HEK293 (cell line): ENCODE measurements around the gene PEX6.

Experiments
- CTCF ChIA-PET: fragments of 350-600 bp; formaldehyde crosslinking; extraction: SDS; loops from one replicate; lab custom pipeline; 2021; ENCODE audit warnings: antibody characterized with exemption; lab: Yijun Ruan, JAX
- POLR2A ChIA-PET: fragments of 300-600 bp; formaldehyde crosslinking; extraction: SDS; loops from one replicate; lab custom pipeline; 2020; ENCODE audit warnings: antibody characterized with exemption, inconsistent platforms; lab: Yijun Ruan, JAX
- H3K27ac ChIP-seq: fragments of 200-500 bp; sonication (Bioruptor generic); 2 replicates; pipeline ENCODE4 v1.5.1; 2014; ENCODE audit warnings: low read depth, low read length, control low read depth, inconsistent platforms; ENCODE audit errors: extremely low read depth
- H3K36me3 ChIP-seq, 2 experiments: fragments of 200-500 bp in 1 of 2; sonication (Bioruptor generic) in 1 of 2; 1 replicate in 1 of 2; 2 replicates in 1 of 2; pipeline ENCODE4 v1.5.1; 2014 to 2017; ENCODE audit warnings: inconsistent platforms in 2 of 2, low read length in 2 of 2; ENCODE audit not compliant: control insufficient read depth in 2 of 2, insufficient read depth in 1 of 2
- H3K4me1 ChIP-seq: fragments of 200-500 bp; sonication (Bioruptor generic); 2 replicates; pipeline ENCODE4 v1.5.1; 2014; ENCODE audit warnings: mild to moderate bottlenecking, low read length, inconsistent platforms; ENCODE audit not compliant: control insufficient read depth, insufficient read depth
- H3K4me3 ChIP-seq: 2 replicates; pipeline ENCODE4 v1.5.1; 2011; ENCODE audit warnings: low read depth, mild to moderate bottlenecking, control low read depth, low read length, moderate library complexity
- H3K9me3 ChIP-seq: fragments of 200-500 bp; sonication (Bioruptor generic); 2 replicates; pipeline ENCODE4 v1.5.1; 2014; ENCODE audit warnings: low read depth, low read length, inconsistent platforms; ENCODE audit not compliant: control insufficient read depth, insufficient read depth
- BCL11B ChIP-seq: fragments of 450-650 bp; formaldehyde crosslinking; IDR thresholded peaks from 2 replicates; pipeline ENCODE4 v1.5.1; 2016; ENCODE audit warnings: low read depth, missing biosample characterization, missing genetic modification characterization
- GLI2 ChIP-seq: fragments of 450-650 bp; formaldehyde crosslinking; IDR thresholded peaks from 2 replicates; pipeline ENCODE4; 2017; ENCODE audit warnings: missing biosample characterization, missing genetic modification characterization, low read depth, borderline replicate concordance
- MZF1 ChIP-seq: fragments of 450-650 bp; formaldehyde crosslinking; IDR thresholded peaks from 2 replicates; pipeline ENCODE4 v1.5.1; 2017; ENCODE audit warnings: missing biosample characterization, missing genetic modification characterization, borderline replicate concordance
- SCRT2 ChIP-seq: fragments of 450-650 bp; formaldehyde crosslinking; IDR thresholded peaks from 2 replicates; pipeline ENCODE4 v1.5.1; 2016; ENCODE audit warnings: missing biosample characterization, missing genetic modification characterization
- SP7 ChIP-seq: fragments of 450-650 bp; formaldehyde crosslinking; IDR thresholded peaks from 2 replicates; pipeline ENCODE4 v1.5.1; 2016; ENCODE audit warnings: missing biosample characterization, missing genetic modification characterization
- ZBTB17 ChIP-seq: fragments of 450-650 bp; formaldehyde crosslinking; IDR thresholded peaks from 2 replicates; pipeline ENCODE4 v1.5.1; 2016; ENCODE audit warnings: missing biosample characterization, missing genetic modification characterization
- ZNF10 ChIP-seq: fragments of 450-650 bp; formaldehyde crosslinking; IDR thresholded peaks from 2 replicates; pipeline ENCODE4 v1.5.1; 2017; ENCODE audit warnings: missing biosample characterization, missing genetic modification characterization
- ZNF138 ChIP-seq: fragments of 450-650 bp; formaldehyde crosslinking; IDR thresholded peaks from 2 replicates; pipeline ENCODE4 v1.5.1; 2016; ENCODE audit warnings: missing biosample characterization, missing genetic modification characterization, borderline replicate concordance
- ZNF140 ChIP-seq: fragments of 450-650 bp; formaldehyde crosslinking; IDR thresholded peaks from 2 replicates; pipeline ENCODE4 v1.5.1; 2016; ENCODE audit warnings: missing biosample characterization, missing genetic modification characterization
- ZNF223 ChIP-seq: fragments of 450-650 bp; formaldehyde crosslinking; IDR thresholded peaks from 2 replicates; pipeline ENCODE4 v1.5.1; 2016; ENCODE audit warnings: missing biosample characterization, missing genetic modification characterization
- ZNF266 ChIP-seq: fragments of 450-650 bp; formaldehyde crosslinking; IDR thresholded peaks from 2 replicates; pipeline ENCODE4 v1.5.1; 2016; ENCODE audit warnings: missing biosample characterization, missing genetic modification characterization, low read depth
- ZNF292 ChIP-seq: fragments of 450-650 bp; formaldehyde crosslinking; IDR thresholded peaks from 2 replicates; pipeline ENCODE4 v1.5.1; 2016; ENCODE audit warnings: low read depth, missing biosample characterization, missing genetic modification characterization, borderline replicate concordance
- ZNF433 ChIP-seq: fragments of 450-650 bp; formaldehyde crosslinking; IDR thresholded peaks from 2 replicates; pipeline ENCODE4 v1.5.1; 2016; ENCODE audit warnings: missing biosample characterization, missing genetic modification characterization, low read depth
- ZNF610 ChIP-seq: fragments of 450-650 bp; formaldehyde crosslinking; IDR thresholded peaks from 2 replicates; pipeline ENCODE4 v1.5.1; 2016; ENCODE audit warnings: missing biosample characterization, missing genetic modification characterization, borderline replicate concordance
- ZNF626 ChIP-seq: fragments of 450-650 bp; sonication (Bioruptor Pico); formaldehyde crosslinking; IDR thresholded peaks from 2 replicates; pipeline ENCODE4 v1.5.1; 2018; ENCODE audit warnings: missing biosample characterization, missing genetic modification characterization, inconsistent platforms
- ZNF654 ChIP-seq: fragments of 450-650 bp; formaldehyde crosslinking; IDR thresholded peaks from 2 replicates; pipeline ENCODE4 v1.5.1; 2016; ENCODE audit warnings: low read depth, missing biosample characterization, missing genetic modification characterization
- ZNF658 ChIP-seq: fragments of 450-650 bp; formaldehyde crosslinking; IDR thresholded peaks from 2 replicates; pipeline ENCODE4; 2016; ENCODE audit warnings: missing biosample characterization, missing genetic modification characterization
- TF ChIP-seq, protein P1 (sequence below): fragments of 450-650 bp; formaldehyde crosslinking; IDR thresholded peaks from 2 replicates; pipeline ENCODE4 v1.5.1; 2017; ENCODE audit warnings: missing biosample characterization, missing genetic modification characterization
- TF ChIP-seq, protein P2 (sequence below): fragments of 450-650 bp; formaldehyde crosslinking; IDR thresholded peaks from 2 replicates; pipeline ENCODE4 v1.5.1; 2016; ENCODE audit warnings: missing biosample characterization, missing genetic modification characterization

PEX6 gene

DNA sequence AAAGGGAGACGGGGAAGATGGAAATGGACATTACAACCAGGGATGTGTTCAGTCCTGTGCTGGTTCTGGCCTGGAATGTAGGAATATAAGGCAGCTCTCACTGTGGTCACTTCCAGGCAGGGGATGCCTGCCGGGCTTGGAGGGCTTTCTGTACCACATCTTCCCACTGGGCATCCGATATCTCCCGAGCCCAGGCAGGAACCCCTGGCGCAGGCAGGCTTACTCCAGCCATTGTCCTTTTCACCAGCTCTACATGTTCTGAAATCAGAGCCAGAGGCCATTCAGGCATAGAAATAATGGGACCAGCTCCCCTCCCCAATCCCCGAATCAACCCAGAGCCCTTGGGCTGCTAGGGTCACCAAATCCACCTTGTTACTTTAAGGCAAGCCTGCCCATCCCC is 33.4 kb upstream of the PEX6 start:
- Histone ChIP-seq H3K27ac (0 out of 2 replicates have a peak overlapping the region, but pooled peaks have one; percentile 76), H3K4me1 (peaks cover 12% of the 10 kb centered on the region), H3K9me3 (no peaks in the 10 kb centered on the region), H3K36me3 (peaks cover 26 to 71% of the 10 kb centered on the region in 2 experiments), H3K4me3 (peak overlapping the region; percentile 1; the same call in 1 of the 2 replicates)
- POLR2A ChIA-PET, result interaction anchor here (1.1 to 4.6 kb wide), 10 partner anchors 9 to 83 kb away, joined by 3 to 66 read pairs (median 36); partner anchors contain the start of genes CNPY3, CUL7, PEX6 and PPP2R5D
- CTCF ChIA-PET, result interaction anchor here (2.6 kb wide), 1 partner anchor 131 kb away, joined by 14 read pairs; no protein-coding TSS in a partner anchor
- no peak for TF ChIP-seq BCL11B
- TF ChIP-seq ZNF138 (tag by site-specific recombination), result no peak
- TF ChIP-seq, protein P1, sequence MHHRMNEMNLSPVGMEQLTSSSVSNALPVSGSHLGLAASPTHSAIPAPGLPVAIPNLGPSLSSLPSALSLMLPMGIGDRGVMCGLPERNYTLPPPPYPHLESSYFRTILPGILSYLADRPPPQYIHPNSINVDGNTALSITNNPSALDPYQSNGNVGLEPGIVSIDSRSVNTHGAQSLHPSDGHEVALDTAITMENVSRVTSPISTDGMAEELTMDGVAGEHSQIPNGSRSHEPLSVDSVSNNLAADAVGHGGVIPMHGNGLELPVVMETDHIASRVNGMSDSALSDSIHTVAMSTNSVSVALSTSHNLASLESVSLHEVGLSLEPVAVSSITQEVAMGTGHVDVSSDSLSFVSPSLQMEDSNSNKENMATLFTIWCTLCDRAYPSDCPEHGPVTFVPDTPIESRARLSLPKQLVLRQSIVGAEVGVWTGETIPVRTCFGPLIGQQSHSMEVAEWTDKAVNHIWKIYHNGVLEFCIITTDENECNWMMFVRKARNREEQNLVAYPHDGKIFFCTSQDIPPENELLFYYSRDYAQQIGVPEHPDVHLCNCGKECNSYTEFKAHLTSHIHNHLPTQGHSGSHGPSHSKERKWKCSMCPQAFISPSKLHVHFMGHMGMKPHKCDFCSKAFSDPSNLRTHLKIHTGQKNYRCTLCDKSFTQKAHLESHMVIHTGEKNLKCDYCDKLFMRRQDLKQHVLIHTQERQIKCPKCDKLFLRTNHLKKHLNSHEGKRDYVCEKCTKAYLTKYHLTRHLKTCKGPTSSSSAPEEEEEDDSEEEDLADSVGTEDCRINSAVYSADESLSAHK (tag by site-specific recombination), result no peak
- TF ChIP-seq ZNF626 (tag by site-specific recombination), result no peak
- TF ChIP-seq ZNF658 (tag by site-specific recombination), result no peak
- no peak for TF ChIP-seq ZNF433
- TF ChIP-seq ZNF140, result no peak
- no peak for TF ChIP-seq SCRT2 (tag by site-specific recombination)
- no peak for TF ChIP-seq ZNF266
- TF ChIP-seq ZNF610 (tag by site-specific recombination), result no peak
- TF ChIP-seq SP7 (tag by site-specific recombination), result no peak
- no peak for TF ChIP-seq GLI2 (tag by site-specific recombination)

DNA sequence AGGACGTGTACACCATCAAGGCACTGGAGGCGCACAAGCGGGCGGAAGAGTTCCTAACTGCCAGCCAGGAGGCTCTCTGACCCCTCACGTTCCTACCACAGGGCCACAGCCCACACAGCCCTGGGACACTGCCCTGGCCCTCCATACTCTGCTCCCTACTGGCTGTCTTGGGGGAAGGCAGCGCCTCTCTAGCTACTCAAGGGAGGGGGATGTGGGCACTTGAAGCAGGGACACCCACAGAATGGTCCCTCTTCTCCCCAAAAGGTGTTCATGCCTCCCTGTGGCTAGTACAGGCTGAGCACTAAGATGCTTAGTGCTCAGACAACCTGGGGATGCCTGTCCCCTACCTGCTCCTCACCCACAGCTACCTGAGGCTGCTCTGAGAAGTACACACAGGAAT is 32.2 kb upstream of the PEX6 start:
- Histone ChIP-seq H3K36me3 (peaks cover 31 to 72% of the 10 kb centered on the region in 2 experiments), H3K9me3 (no peaks in the 10 kb centered on the region), H3K4me3 (no peak overlapping the region), H3K4me1 (peaks cover 12% of the 10 kb centered on the region), H3K27ac (no peak overlapping the region)
- CTCF ChIA-PET, result interaction anchor here (0.6 to 4.5 kb wide), 7 partner anchors 9 to 134 kb away, joined by 3 to 30 read pairs (median 4); partner anchors contain the start of genes PPP2R5D and RRP36
- TF ChIP-seq MZF1 (peak; percentile 77; the same call in 1 of the 2 replicates), ZNF292 (tag by site-specific recombination) (no peak)
- POLR2A ChIA-PET, result interaction anchor here (1.0 to 1.6 kb wide), 5 partner anchors 10 to 132 kb away, joined by 3 to 10 read pairs (median 4); partner anchors contain the start of genes CNPY3, PPP2R5D and RRP36

DNA sequence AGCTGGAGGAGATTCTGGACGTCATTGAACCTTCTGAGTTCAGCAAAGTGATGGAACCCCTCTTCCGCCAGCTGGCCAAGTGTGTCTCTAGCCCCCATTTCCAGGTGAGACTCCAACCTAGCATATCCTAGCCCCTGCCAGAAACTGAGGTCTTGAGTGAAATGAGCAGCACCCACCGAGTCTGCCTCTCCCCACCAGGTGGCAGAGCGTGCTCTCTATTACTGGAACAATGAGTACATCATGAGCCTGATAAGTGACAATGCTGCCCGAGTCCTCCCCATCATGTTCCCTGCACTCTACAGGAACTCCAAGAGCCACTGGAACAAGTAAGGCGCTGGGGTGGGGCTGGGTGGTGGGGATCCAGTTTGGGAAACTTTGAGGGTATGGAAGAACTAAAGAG is 30.1 kb upstream of the PEX6 start:
- TF ChIP-seq ZNF654 (tag by site-specific recombination) (peak; percentile 49), ZNF223 (tag by site-specific recombination) (no peak), ZNF10 (tag by site-specific recombination) (peak; percentile 39; the same call in 1 of the 2 replicates), ZBTB17 (tag by site-specific recombination) (peak; percentile 56; the same call in 1 of the 2 replicates)
- TF ChIP-seq, protein P2, sequence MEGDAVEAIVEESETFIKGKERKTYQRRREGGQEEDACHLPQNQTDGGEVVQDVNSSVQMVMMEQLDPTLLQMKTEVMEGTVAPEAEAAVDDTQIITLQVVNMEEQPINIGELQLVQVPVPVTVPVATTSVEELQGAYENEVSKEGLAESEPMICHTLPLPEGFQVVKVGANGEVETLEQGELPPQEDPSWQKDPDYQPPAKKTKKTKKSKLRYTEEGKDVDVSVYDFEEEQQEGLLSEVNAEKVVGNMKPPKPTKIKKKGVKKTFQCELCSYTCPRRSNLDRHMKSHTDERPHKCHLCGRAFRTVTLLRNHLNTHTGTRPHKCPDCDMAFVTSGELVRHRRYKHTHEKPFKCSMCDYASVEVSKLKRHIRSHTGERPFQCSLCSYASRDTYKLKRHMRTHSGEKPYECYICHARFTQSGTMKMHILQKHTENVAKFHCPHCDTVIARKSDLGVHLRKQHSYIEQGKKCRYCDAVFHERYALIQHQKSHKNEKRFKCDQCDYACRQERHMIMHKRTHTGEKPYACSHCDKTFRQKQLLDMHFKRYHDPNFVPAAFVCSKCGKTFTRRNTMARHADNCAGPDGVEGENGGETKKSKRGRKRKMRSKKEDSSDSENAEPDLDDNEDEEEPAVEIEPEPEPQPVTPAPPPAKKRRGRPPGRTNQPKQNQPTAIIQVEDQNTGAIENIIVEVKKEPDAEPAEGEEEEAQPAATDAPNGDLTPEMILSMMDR, result peak; percentile 73
- ChIA-PET POLR2A (interaction anchor here (0.6 to 1.5 kb wide), 5 partner anchors 21 to 50 kb away, joined by 3 to 7 read pairs (median 4); partner anchors contain the start of genes CUL7, KLC4, MRPL2 and PPP2R5D), CTCF (interaction anchor here (1.0 to 4.5 kb wide), 5 partner anchors 11 to 134 kb away, joined by 3 to 30 read pairs (median 10); partner anchors contain the start of gene RRP36)
- H3K36me3 ChIP-seq, result peaks cover 35 to 73% of the 10 kb centered on the region in 2 experiments
- no peak overlapping the region for H3K27ac ChIP-seq
- H3K4me3 ChIP-seq, result no peak overlapping the region
- H3K4me1 ChIP-seq, result peaks cover 6% of the 10 kb centered on the region
- H3K9me3 ChIP-seq, result no peaks in the 10 kb centered on the region
